H9 (cell line): ENCODE data around the gene THEM5. TPM values are rescaled to one million over a fixed set of nuclear protein-coding genes. Genes with fewer than 3 reads are reported as not detected.

Source experiments
- DNase-seq: peaks from one replicate; pipeline ENCODE4 v3.0.0-alpha.2; 2017
- H2AFZ ChIP-seq: one replicate; pipeline ENCODE4 v1.6.1; 2013; ENCODE audit warnings: mild to moderate bottlenecking, low read length, control low read depth, moderate library complexity
- H2AK5ac ChIP-seq: 2 replicates; pipeline ENCODE4 v1.6.1; 2013; ENCODE audit warnings: low read length, control low read depth, mixed read lengths; ENCODE audit not compliant: insufficient read length
- H2BK120ac ChIP-seq: one replicate; pipeline ENCODE4 v1.6.1; 2013; ENCODE audit warnings: low read depth, mild to moderate bottlenecking, low read length, control low read depth, inconsistent platforms; ENCODE audit not compliant: poor library complexity, severe bottlenecking
- H2BK12ac ChIP-seq: 2 replicates; pipeline ENCODE4 v1.6.1; 2013; ENCODE audit warnings: low read length, control low read depth, mixed read lengths, low read depth; ENCODE audit not compliant: insufficient read length
- H2BK15ac ChIP-seq: 2 replicates; pipeline ENCODE4 v1.6.1; 2013; ENCODE audit warnings: low read depth, low read length, control low read depth
- H2BK20ac ChIP-seq: one replicate; pipeline ENCODE4 v1.6.1; 2013; ENCODE audit warnings: low read depth, mild to moderate bottlenecking, low read length, control low read depth, inconsistent platforms; ENCODE audit not compliant: poor library complexity, severe bottlenecking
- H2BK5ac ChIP-seq: 2 replicates; pipeline ENCODE4 v1.6.1; 2013; ENCODE audit warnings: low read length, control low read depth, mixed read lengths; ENCODE audit not compliant: insufficient read length
- H3K14ac ChIP-seq: 2 replicates; pipeline ENCODE4 v1.6.1; 2013; ENCODE audit warnings: low read length, control low read depth; ENCODE audit not compliant: insufficient read depth
- H3K18ac ChIP-seq: 2 replicates; pipeline ENCODE4 v1.6.1; 2013; ENCODE audit warnings: low read depth, mild to moderate bottlenecking, mixed read lengths, low read length, control low read depth; ENCODE audit not compliant: insufficient read length
- H3K23ac ChIP-seq: 2 replicates; pipeline ENCODE4 v1.6.1; 2013; ENCODE audit warnings: low read length, control low read depth, mixed read lengths, low read depth; ENCODE audit not compliant: insufficient read length
- H3K23me2 ChIP-seq: 2 replicates; pipeline ENCODE4 v1.6.1; 2013; ENCODE audit warnings: low read depth, mild to moderate bottlenecking, mixed read lengths, low read length, control low read depth; ENCODE audit not compliant: insufficient read length, poor library complexity, severe bottlenecking
- H3K27ac ChIP-seq: 2 replicates; pipeline ENCODE4 v1.5.1; 2013; ENCODE audit warnings: low read length, control low read depth, mixed read lengths, low read depth; ENCODE audit not compliant: insufficient read length
- H3K27me3 ChIP-seq: 2 replicates; pipeline ENCODE4 v1.6.1; 2013; ENCODE audit warnings: low read length, control low read depth, inconsistent platforms; ENCODE audit not compliant: insufficient read depth
- H3K4ac ChIP-seq: 2 replicates; pipeline ENCODE4 v1.6.1; 2013; ENCODE audit warnings: low read depth, mild to moderate bottlenecking, control low read depth, inconsistent platforms, low read length, moderate library complexity
- H3K4me1 ChIP-seq: 2 replicates; pipeline ENCODE4 v1.6.1; 2013; ENCODE audit warnings: low read length, control low read depth, inconsistent platforms; ENCODE audit not compliant: insufficient read depth
- H3K4me2 ChIP-seq: 2 replicates; pipeline ENCODE4 v1.6.1; 2013; ENCODE audit warnings: low read length, control low read depth, mixed read lengths; ENCODE audit not compliant: insufficient read length, insufficient read depth
- H3K56ac ChIP-seq: 2 replicates; pipeline ENCODE4 v1.6.1; 2013; ENCODE audit warnings: low read depth, mild to moderate bottlenecking, mixed read lengths, low read length, control low read depth; ENCODE audit not compliant: insufficient read length
- H3K79me1 ChIP-seq: 2 replicates; pipeline ENCODE4 v1.6.1; 2013; ENCODE audit warnings: low read depth, mild to moderate bottlenecking, moderate library complexity, low read length, control low read depth, inconsistent platforms; ENCODE audit not compliant: insufficient read depth, poor library complexity, severe bottlenecking
- H3K79me2 ChIP-seq: 2 replicates; pipeline ENCODE4 v1.6.1; 2013; ENCODE audit warnings: low read length, control low read depth, inconsistent platforms; ENCODE audit not compliant: insufficient read depth
- H3K9ac ChIP-seq: 2 replicates; pipeline ENCODE4 v1.6.1; 2013; ENCODE audit warnings: low read length, control low read depth, mixed read lengths; ENCODE audit not compliant: insufficient read length; ENCODE audit errors: extremely low read depth
- H3K9me3 ChIP-seq: one replicate; pipeline ENCODE4 v1.6.1; 2013; ENCODE audit warnings: low read depth, low read length, inconsistent platforms; ENCODE audit not compliant: control insufficient read depth
- H3T11ph ChIP-seq: one replicate; pipeline ENCODE4 v1.6.1; 2013; ENCODE audit warnings: mild to moderate bottlenecking, low read length, control low read depth, inconsistent platforms
- H4K20me1 ChIP-seq: one replicate; pipeline ENCODE4 v1.6.1; 2013; ENCODE audit not compliant: control insufficient read depth, insufficient read length, insufficient read depth
- H4K5ac ChIP-seq: 2 replicates; pipeline ENCODE4 v1.6.1; 2013; ENCODE audit warnings: low read depth, mild to moderate bottlenecking, mixed read lengths, low read length, control low read depth; ENCODE audit not compliant: insufficient read length
- H4K8ac ChIP-seq: replicated peaks from 2 replicates; pipeline ENCODE4 v1.6.1; 2013; ENCODE audit warnings: low read length, control low read depth, mixed read lengths, low read depth; ENCODE audit not compliant: insufficient read length
- H4K91ac ChIP-seq: 2 replicates; pipeline ENCODE4 v1.6.1; 2013; ENCODE audit warnings: low read depth, mild to moderate bottlenecking, moderate library complexity, mixed read lengths, low read length, control low read depth; ENCODE audit not compliant: insufficient read length
- H3K27ac Mint-ChIP-seq, 3 experiments: 2 replicates in 2 of 3; 3 replicates in 1 of 3; pipeline ENCODE4 v1.8.0; 2020 to 2021; ENCODE audit warnings: mixed read lengths in 3 of 3, mild to moderate bottlenecking in 1 of 3, moderate library complexity in 1 of 3
- H3K27me3 Mint-ChIP-seq: 2 replicates; pipeline ENCODE4 v1.8.0; 2021; ENCODE audit warnings: low read depth, mild to moderate bottlenecking, moderate library complexity, mixed read lengths
- H3K36me3 Mint-ChIP-seq, 3 experiments: 2 replicates in 2 of 3; 3 replicates in 1 of 3; pipeline ENCODE4 v1.8.0; 2020 to 2021; ENCODE audit warnings: low read depth in 3 of 3, mixed read lengths in 3 of 3; ENCODE audit not compliant: insufficient read depth in 1 of 3
- H3K4me1 Mint-ChIP-seq, 2 experiments: 2 replicates each; pipeline ENCODE4 v1.8.0; 2020; ENCODE audit warnings: mixed read lengths in 2 of 2
- H3K4me3 Mint-ChIP-seq, 2 experiments: 2 replicates in 1 of 2; 3 replicates in 1 of 2; pipeline ENCODE4 v1.8.0; 2020 to 2021; ENCODE audit warnings: mild to moderate bottlenecking in 2 of 2, mixed read lengths in 2 of 2, moderate library complexity in 1 of 2
- H3K9me3 Mint-ChIP-seq, 2 experiments: 2 replicates in 1 of 2; 3 replicates in 1 of 2; pipeline ENCODE4 v1.8.0; 2020; ENCODE audit warnings: mild to moderate bottlenecking in 2 of 2, mixed read lengths in 2 of 2, moderate library complexity in 1 of 2
- WGBS: extraction: QIAGEN DNeasy Blood & Tissue Kit; methylation state at CpG from one replicate; pipeline ENCODE4 v1.1.7; 2013; ENCODE audit warnings: missing lambda C conversion rate, low lambda C conversion rate, mixed read lengths; ENCODE audit not compliant: insufficient read length; ENCODE audit errors: extremely low coverage; 5-methylcytosine and 5-hydroxymethylcytosine counted together
- total RNA-seq: library from RNA; stranded (reverse); gene quantifications from 2 replicates; pipeline ENCODE4 v1.2.1, GENCODE V29; 2021
- TF ChIP-seq, protein P1 (sequence below): fragments of 200-600 bp; sonication (generic); conservative IDR thresholded peaks from 3 replicates; pipeline ENCODE4 v1.8.0; 2021; ENCODE audit warnings: antibody characterized with exemption, mild to moderate bottlenecking

THEM5 gene
- total RNA-seq, 1 experiment from 2014 or later, result not detected

DNA sequence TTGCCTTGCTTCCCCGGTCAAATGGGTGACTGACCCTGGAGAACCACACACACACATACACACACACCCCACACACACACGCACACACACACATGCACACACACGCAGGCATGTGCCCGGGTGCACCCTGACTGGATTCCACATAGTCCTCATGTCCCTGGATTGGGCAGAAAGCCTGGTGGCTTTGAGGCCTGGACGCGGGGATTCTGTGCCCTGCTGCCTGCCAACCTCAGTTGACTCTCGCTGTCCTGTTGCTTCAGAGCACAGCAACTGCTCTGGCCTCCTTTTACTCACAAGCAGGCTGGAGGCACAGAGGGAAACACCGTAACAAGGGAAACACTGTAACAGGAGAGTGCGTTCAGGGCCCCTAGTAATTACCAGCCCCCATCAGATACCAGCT is 28.3 kb downstream of the THEM5 start:
- Histone ChIP-seq H3K23me2 (no peaks in the 10 kb centered on the region), H2BK120ac (no peak overlapping the region), H2BK20ac (no peak overlapping the region), H3K79me1 (no peaks in the 10 kb centered on the region), H3K14ac (no peak overlapping the region), H3T11ph (no peak overlapping the region), H2BK15ac (no peak overlapping the region), H2AFZ (no peak overlapping the region), H3K4ac (no peak overlapping the region), H3K56ac (no peak overlapping the region), H4K5ac (no peak overlapping the region), H4K8ac (no peak overlapping the region), H2BK5ac (no peak overlapping the region), H4K91ac (no peak overlapping the region), H3K23ac (no peak overlapping the region), H3K9ac (no peak overlapping the region), H3K4me1 (peaks cover 14% of the 10 kb centered on the region; the same call in 1 of the 2 replicates), H2BK12ac (no peak overlapping the region), H2AK5ac (no peak overlapping the region), H3K79me2 (no peaks in the 10 kb centered on the region), H4K20me1 (no peaks in the 10 kb centered on the region), H3K27ac (no peak overlapping the region), H3K9me3 (no peaks in the 10 kb centered on the region), H3K27me3 (no peaks in the 10 kb centered on the region), H3K4me2 (no peak overlapping the region), H3K18ac (no peak overlapping the region)
- Mint-ChIP-seq H3K9me3 (no peaks in the 10 kb centered on the region), H3K4me1 (peaks cover 41 to 45% of the 10 kb centered on the region in 2 experiments), H3K27ac (no peak overlapping the region), H3K36me3 (no peaks in the 10 kb centered on the region), H3K27me3 (peaks cover 2% of the 10 kb centered on the region), H3K4me3 (no peak overlapping the region)
- no peak for DNase-seq
- no CpG with 5 or more reads among the region's 9 CpGs for WGBS
- TF ChIP-seq, protein P1, sequence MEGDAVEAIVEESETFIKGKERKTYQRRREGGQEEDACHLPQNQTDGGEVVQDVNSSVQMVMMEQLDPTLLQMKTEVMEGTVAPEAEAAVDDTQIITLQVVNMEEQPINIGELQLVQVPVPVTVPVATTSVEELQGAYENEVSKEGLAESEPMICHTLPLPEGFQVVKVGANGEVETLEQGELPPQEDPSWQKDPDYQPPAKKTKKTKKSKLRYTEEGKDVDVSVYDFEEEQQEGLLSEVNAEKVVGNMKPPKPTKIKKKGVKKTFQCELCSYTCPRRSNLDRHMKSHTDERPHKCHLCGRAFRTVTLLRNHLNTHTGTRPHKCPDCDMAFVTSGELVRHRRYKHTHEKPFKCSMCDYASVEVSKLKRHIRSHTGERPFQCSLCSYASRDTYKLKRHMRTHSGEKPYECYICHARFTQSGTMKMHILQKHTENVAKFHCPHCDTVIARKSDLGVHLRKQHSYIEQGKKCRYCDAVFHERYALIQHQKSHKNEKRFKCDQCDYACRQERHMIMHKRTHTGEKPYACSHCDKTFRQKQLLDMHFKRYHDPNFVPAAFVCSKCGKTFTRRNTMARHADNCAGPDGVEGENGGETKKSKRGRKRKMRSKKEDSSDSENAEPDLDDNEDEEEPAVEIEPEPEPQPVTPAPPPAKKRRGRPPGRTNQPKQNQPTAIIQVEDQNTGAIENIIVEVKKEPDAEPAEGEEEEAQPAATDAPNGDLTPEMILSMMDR, result no peak
